SK-N-SH (cell line): ENCODE results near the gene TNK2.

Experiments
- CHD2 ChIP-seq: fragments of 150-350 bp; IDR thresholded peaks from 2 replicates; pipeline ENCODE4 v1.6.1; 2018; ENCODE audit warnings: low read length; ENCODE audit not compliant: partially characterized antibody
- CTCF ChIP-seq: fragments of 200-600 bp; sonication (generic); IDR thresholded peaks from 2 replicates; pipeline ENCODE4 v1.6.1; 2017; ENCODE audit warnings: antibody characterized with exemption, mild to moderate bottlenecking, moderate library complexity
- EP300 ChIP-seq, 2 experiments: IDR thresholded peaks; 2 replicates each; pipeline versions ENCODE4 v1.4.0 to v1.6.1; 2012; ENCODE audit warnings: borderline replicate concordance in 1 of 2, low read depth in 1 of 2, low read length in 1 of 2
- GABPA ChIP-seq: IDR thresholded peaks from 2 replicates; pipeline ENCODE4 v1.4.0; 2012; ENCODE audit warnings: low read depth, mild to moderate bottlenecking
- MAX ChIP-seq: IDR thresholded peaks from 2 replicates; pipeline ENCODE4 v1.4.0; 2012; ENCODE audit warnings: low read depth
- MXI1 ChIP-seq: IDR thresholded peaks from 2 replicates; pipeline ENCODE4 v1.6.1; 2012; ENCODE audit warnings: mild to moderate bottlenecking, low read depth, low read length, improper control_type of control experiment
- POLR2AphosphoS5 ChIP-seq: IDR thresholded peaks from 2 replicates; pipeline ENCODE4 v1.6.1; 2012; ENCODE audit warnings: low read depth, low read length
- RFX5 ChIP-seq: IDR thresholded peaks from 2 replicates; pipeline ENCODE4 v1.6.1; 2012; ENCODE audit warnings: mild to moderate bottlenecking, improper control_type of control experiment, low read length
- SMC3 ChIP-seq: IDR thresholded peaks from 2 replicates; pipeline ENCODE4 v1.6.1; 2012; ENCODE audit warnings: low read depth, low read length, improper control_type of control experiment
- ZBTB33 ChIP-seq: IDR thresholded peaks from 2 replicates; pipeline ENCODE4 v1.4.0; 2012; ENCODE audit warnings: low read depth, borderline replicate concordance
- TF ChIP-seq, protein P1 (sequence below): IDR thresholded peaks from 2 replicates; pipeline ENCODE4 v1.6.1; 2012; ENCODE audit warnings: mild to moderate bottlenecking, low read depth, low read length, moderate library complexity

GRCh38 chr3:195823999-195824398 lies 84.4 kb downstream of the TNK2 start:
- no peak for TF ChIP-seq MAX
- TF ChIP-seq, protein P1, sequence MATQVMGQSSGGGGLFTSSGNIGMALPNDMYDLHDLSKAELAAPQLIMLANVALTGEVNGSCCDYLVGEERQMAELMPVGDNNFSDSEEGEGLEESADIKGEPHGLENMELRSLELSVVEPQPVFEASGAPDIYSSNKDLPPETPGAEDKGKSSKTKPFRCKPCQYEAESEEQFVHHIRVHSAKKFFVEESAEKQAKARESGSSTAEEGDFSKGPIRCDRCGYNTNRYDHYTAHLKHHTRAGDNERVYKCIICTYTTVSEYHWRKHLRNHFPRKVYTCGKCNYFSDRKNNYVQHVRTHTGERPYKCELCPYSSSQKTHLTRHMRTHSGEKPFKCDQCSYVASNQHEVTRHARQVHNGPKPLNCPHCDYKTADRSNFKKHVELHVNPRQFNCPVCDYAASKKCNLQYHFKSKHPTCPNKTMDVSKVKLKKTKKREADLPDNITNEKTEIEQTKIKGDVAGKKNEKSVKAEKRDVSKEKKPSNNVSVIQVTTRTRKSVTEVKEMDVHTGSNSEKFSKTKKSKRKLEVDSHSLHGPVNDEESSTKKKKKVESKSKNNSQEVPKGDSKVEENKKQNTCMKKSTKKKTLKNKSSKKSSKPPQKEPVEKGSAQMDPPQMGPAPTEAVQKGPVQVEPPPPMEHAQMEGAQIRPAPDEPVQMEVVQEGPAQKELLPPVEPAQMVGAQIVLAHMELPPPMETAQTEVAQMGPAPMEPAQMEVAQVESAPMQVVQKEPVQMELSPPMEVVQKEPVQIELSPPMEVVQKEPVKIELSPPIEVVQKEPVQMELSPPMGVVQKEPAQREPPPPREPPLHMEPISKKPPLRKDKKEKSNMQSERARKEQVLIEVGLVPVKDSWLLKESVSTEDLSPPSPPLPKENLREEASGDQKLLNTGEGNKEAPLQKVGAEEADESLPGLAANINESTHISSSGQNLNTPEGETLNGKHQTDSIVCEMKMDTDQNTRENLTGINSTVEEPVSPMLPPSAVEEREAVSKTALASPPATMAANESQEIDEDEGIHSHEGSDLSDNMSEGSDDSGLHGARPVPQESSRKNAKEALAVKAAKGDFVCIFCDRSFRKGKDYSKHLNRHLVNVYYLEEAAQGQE = no peak
- no peak for TF ChIP-seq ZBTB33
- no peak for TF ChIP-seq MXI1
- no peak for TF ChIP-seq EP300 (IDR thresholded peaks at IDR 0.05; ENCODE audit: borderline replicate concordance in 1 of 2, low read depth in 1 of 2, low read length in 1 of 2)
- TF ChIP-seq CTCF = no peak
- no peak for TF ChIP-seq GABPA
- TF ChIP-seq RFX5 = no peak
- TF ChIP-seq SMC3 = no peak
- TF ChIP-seq CHD2 = no peak
- no peak for TF ChIP-seq POLR2AphosphoS5
